Measurements from ENCODE around the gene ATP11A. TPM values are rescaled to one million over a fixed set of nuclear protein-coding genes. Genes with fewer than 3 reads are reported as not detected.

Gene ATP11A
- total and polyA plus RNA-seq, 10 of the 15 experiments (the other 5 are each of a cell fraction or from before 2014, with no cell fraction given), result 1.4 to 69.6 (median 14.4) TPM

DNA sequence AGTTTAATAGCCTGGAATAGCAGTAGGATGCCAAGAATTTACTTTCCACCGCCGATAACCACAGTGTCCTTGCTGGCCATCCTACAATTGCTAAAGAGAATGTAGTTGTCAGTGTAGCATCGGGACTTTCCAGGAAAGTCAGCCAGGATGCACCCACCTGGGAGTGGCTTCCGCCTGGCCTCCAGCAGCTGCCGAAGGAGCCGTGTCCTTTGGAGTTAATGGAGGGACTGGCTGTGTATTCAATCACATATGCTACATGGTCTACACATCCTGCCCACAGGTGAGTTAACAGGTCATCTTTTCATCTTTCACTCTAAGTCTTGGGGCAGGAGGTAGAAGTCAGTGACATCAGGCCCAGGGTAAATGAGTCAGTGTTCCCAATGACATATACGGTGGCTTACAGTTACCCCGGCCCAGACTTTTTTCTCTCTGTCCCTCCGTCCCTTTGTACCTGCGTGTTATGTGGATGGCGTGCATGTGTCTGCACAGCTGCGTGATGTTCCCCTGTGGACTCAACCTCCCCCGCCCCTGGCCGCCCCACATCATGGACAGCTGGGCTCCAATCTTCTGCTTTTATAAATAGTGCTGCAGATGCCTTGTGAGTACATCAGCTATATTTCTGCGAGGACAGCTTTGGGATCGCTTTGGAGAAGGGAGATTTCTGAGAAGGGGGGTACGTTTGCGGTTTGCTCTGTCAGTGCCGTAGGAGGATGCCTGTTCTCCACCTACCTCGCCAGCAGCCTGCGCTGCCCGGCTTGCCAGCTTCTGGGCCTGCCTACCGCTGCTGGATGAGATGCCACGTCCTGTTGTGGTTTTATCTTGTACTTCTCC, 63.1 kb downstream of the ATP11A start:
- H4K20me1 ChIP-seq (ENCODE audit: control insufficient read depth, insufficient read depth), result no peaks in the 10 kb centered on the region
- DNase-seq (ENCODE audit: low read depth, low spot score) (no peak), ATAC-seq (no peak), FAIRE-seq (no peak)
- H3K27me3 ChIP-seq (replicated peaks in 1 of 2; ENCODE audit: control insufficient read depth in 2 of 2, insufficient read depth in 2 of 2, low read length in 1 of 2), result no peaks in the 10 kb centered on the region
- 87% methylated on average over 24 of the region's 24 CpGs for WGBS (ENCODE audit: insufficient coverage, insufficient replicate concordance, low lambda C conversion rate, missing lambda C conversion rate)
- no TSS peak for BruUV-seq (replicated peaks)
- intact Hi-C loops (cut with micrococcal nuclease; ENCODE audit: unreplicated experiment) (no loop called here), in situ Hi-C loops (cut with MboI) (no loop called here)
- no peaks in the 10 kb centered on the region; the same call in 2 of the 3 replicates for H3K9me3 ChIP-seq (replicated peaks; ENCODE audit: control insufficient read depth, insufficient read depth, low read length)
- no peak overlapping the region for H2AFZ ChIP-seq (ENCODE audit: control insufficient read depth, low read depth, low read length)
- H3K79me2 ChIP-seq (ENCODE audit: control insufficient read depth, insufficient read depth, low read length), result peaks cover 1% of the 10 kb centered on the region; the same call in 1 of the 2 replicates
- no peak overlapping the region for H3K4me3 ChIP-seq
- H3K4me2 ChIP-seq (ENCODE audit: control insufficient read depth, insufficient read depth), result no peak overlapping the region
- no peak overlapping the region for H3K27ac ChIP-seq (ENCODE audit: control insufficient read depth, insufficient read depth)
- RAD21 ChIA-PET (ENCODE audit: unreplicated experiment), result no interaction called here
- POLR2A ChIA-PET, result no interaction called here
- SMC1A ChIA-PET (ENCODE audit: uncharacterized antibody, unreplicated experiment), result no interaction called here
- no peak overlapping the region for H3K9ac ChIP-seq (ENCODE audit: control insufficient read depth, insufficient read depth, low read length)
- CTCF ChIA-PET, result no interaction called here
- H3K4me1 ChIP-seq (ENCODE audit: control insufficient read depth, insufficient read depth, low read length), result no peaks in the 10 kb centered on the region
- H3K36me3 ChIP-seq (ENCODE audit: control insufficient read depth in 2 of 2, insufficient read depth in 2 of 2, low read length in 1 of 2), result peaks cover 0 to 5% of the 10 kb centered on the region in 2 experiments; a peak in 2 of 4 replicates
- TF ChIP-seq E4F1 (IDR thresholded peaks at IDR 0.05; ENCODE audit: borderline replicate concordance, partially characterized antibody), result no peak
- no peak for TF ChIP-seq EGR1 (IDR thresholded peaks at IDR 0.05; ENCODE audit: borderline replicate concordance in 1 of 2, low read depth in 2 of 2, low read length in 2 of 2)
- no peak for TF ChIP-seq ZNF622 (IDR thresholded peaks at IDR 0.05)
- no peak for TF ChIP-seq STAT3 (IDR thresholded peaks at IDR 0.05; ENCODE audit: low read depth, low read length)
- no peak for TF ChIP-seq RUNX3 (IDR thresholded peaks at IDR 0.05; ENCODE audit: low read length)
- TF ChIP-seq NKRF (conservative IDR thresholded peaks at IDR 0.05), result no peak
- no peak for TF ChIP-seq MEF2A (IDR thresholded peaks at IDR 0.05; ENCODE audit: insufficient read depth, low read depth, low read length)
- no peak for TF ChIP-seq PML (IDR thresholded peaks at IDR 0.05; ENCODE audit: low read length)
- no peak for TF ChIP-seq NRF1 (conservative IDR thresholded peaks at IDR 0.05; ENCODE audit: low read depth, low read length)
- no peak for TF ChIP-seq ZZZ3 (IDR thresholded peaks at IDR 0.05; ENCODE audit: control insufficient read depth, insufficient read length, low read depth)
- TF ChIP-seq ZBTB40 (IDR thresholded peaks at IDR 0.05; ENCODE audit: borderline replicate concordance), result no peak
- no peak for TF ChIP-seq TCF12 (IDR thresholded peaks at IDR 0.05; ENCODE audit: low read depth, low read length)
- TF ChIP-seq, protein P1, sequence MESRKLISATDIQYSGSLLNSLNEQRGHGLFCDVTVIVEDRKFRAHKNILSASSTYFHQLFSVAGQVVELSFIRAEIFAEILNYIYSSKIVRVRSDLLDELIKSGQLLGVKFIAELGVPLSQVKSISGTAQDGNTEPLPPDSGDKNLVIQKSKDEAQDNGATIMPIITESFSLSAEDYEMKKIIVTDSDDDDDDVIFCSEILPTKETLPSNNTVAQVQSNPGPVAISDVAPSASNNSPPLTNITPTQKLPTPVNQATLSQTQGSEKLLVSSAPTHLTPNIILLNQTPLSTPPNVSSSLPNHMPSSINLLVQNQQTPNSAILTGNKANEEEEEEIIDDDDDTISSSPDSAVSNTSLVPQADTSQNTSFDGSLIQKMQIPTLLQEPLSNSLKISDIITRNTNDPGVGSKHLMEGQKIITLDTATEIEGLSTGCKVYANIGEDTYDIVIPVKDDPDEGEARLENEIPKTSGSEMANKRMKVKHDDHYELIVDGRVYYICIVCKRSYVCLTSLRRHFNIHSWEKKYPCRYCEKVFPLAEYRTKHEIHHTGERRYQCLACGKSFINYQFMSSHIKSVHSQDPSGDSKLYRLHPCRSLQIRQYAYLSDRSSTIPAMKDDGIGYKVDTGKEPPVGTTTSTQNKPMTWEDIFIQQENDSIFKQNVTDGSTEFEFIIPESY (IDR thresholded peaks at IDR 0.05), result no peak

All from GM12878 (cell line).